ENCODE results near the gene TTC9C. TPM values are rescaled to one million over a fixed set of nuclear protein-coding genes. Genes with fewer than 3 reads are reported as not detected.

Gene TTC9C
- total and polyA plus RNA-seq, 2 of the 8 experiments (the other 6 are each of a cell fraction or from before 2014, with no cell fraction given), result 25.4 to 34.1 TPM

- TF ChIP-seq CHD7 (IDR thresholded peaks at IDR 0.05; ENCODE audit: insufficient replicate concordance, low read length) (no peak), JUN (IDR thresholded peaks at IDR 0.05; ENCODE audit: low read depth, low read length) (no peak), SRF (IDR thresholded peaks at IDR 0.05; ENCODE audit: low read depth, low read length) (no peak), CHD2 (IDR thresholded peaks at IDR 0.05; ENCODE audit: low read length) (peak; percentile 92), CTCF (IDR thresholded peaks at IDR 0.05; ENCODE audit: control extremely low read depth in 1 of 3, insufficient read depth in 1 of 3, low read depth in 1 of 3, low read length in 3 of 3) (no peak), RNF2 (IDR thresholded peaks at IDR 0.05; ENCODE audit: borderline replicate concordance, low read depth, low read length, missing control alignments, poor library complexity, severe bottlenecking) (no peak)
Observed at GRCh38 chr11:62753736-62754603, 25.7 kb downstream of the TTC9C start, which contains the start of gene ZBTB3 (continued).

Data from H1 (cell line).